HG03521 (cell line): ENCODE data around the gene ZEB1.
A peak's percentile ranks its signal among the peaks of the same experiment; 100 is the strongest.

Source experiments
- ATAC-seq: cut with Tn5 transposase; IDR thresholded peaks from one replicate; pipeline ENCODE4 v1.9.1; 2021; ENCODE audit warnings: mild to moderate bottlenecking, moderate library complexity; ENCODE audit not compliant: unreplicated experiment

ZEB1 gene

DNA sequence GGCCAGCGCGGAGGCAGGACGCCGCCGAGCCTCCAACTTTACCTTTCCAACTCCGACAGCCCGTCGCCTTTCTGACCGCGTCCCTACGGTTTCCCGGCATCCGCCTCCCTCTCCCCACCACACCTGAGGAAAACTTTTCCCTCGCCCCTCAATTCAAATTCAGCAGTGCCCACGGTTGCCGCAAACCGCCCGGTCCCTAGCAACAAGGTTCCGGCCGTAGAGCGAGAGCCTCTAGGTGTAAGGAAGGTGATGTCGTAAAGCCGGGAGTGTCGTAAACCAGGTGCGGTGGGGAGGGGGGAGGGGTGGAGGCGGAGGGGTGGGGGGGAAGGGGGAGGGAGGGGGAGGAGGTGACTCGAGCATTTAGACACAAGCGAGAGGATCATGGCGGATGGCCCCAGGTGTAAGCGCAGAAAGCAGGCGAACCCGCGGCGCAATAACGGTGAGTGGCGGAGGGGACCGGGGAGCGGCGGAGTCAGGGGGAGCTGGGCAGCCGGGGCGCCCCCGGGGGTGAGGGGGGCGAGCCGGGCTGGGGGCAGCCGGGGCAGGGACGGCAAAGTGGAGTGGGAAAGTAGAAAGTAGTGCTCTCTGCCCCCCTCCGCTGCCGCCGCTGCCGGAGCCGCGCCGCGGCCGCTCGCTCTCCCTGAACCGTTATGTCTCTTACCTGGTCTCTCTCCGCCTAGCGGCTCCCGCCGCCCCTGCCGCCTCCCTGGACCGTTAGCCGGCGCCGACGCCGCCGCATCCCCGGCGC, at the start of gene ZEB1:
Gene ZEB1 (plus strand): TSS at position 363 of the 748 bp plus-strand sequence. CDS start 19 bp downstream, at position 382.
- ATAC-seq = peak; percentile 29

DNA sequence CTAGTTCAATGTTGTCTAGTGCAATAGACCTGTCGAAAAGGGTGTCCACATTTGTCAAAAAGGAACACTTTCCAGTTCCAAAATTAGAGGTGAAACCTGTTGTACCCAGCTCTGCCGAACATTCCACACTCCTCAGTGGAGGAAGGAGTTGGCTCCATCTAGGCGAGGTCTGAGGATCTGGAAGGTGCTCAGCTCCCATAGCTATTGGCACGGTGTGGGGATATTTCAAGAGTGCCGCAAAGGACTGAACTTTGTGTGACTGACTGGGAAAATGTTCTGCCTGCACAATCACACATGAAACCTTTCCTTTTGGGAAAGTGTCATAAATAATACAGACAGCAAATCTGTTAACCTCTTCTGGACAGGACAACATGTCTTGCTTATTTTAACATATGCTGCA, 48.1 kb upstream of the ZEB1 start:
- no peak for ATAC-seq

DNA sequence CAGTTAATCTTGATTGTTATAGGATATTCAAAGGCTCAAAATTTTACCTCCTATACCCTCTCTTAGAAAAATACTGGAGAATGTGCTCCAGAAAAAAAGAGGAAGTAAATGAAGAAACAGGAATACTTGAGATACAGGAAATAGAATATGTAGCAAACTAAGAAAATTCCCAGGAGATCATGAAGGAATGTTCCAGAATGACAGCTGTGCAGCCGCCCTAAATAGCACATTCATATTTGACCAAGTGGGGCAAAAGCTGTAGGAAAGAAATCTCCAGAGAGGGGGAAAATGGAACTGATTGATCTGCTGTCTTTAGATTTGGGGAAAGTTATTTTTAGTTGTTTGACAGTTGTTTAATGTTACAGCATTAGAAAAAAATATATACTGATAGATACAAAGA, 46.2 kb upstream of the ZEB1 start:
- no peak for ATAC-seq

DNA sequence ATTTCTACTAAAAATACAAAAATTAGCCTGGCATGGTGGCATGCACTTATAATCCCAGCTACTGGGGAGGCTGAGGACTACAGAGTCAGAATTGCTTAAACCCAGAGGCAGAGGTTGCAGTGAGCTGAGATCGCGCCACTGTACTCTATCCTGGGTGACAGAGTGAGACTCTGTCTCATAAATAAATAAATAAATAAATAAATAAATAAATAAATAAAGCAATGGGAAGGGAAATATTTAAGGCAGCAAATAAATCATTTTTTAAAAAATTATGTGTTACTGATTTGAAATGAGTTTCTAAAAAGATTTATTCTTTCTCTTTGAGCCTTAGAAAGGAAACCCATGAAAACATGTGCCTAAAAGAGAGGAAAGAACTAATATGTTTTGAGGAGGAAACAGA, 45.2 kb upstream of the ZEB1 start:
- ATAC-seq = no peak

DNA sequence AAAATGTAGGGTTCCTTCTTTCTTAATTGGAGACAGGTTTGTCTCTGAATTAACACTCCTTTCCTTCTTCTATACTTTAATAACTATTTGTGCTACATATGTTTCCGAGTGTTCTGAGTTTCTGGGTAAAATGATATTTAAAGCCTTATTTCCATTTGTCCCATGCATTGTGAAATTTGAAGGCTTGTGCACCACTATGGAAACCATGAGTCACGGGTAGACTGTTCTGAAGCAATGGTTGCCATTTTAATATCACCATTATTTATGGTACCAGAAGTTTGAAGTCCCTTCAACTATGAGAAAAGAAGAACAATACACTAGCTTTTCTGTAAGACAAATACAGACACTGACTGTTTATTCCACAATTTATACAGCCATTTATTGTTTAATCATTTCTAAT, 44.7 kb upstream of the ZEB1 start:
- no peak for ATAC-seq

DNA sequence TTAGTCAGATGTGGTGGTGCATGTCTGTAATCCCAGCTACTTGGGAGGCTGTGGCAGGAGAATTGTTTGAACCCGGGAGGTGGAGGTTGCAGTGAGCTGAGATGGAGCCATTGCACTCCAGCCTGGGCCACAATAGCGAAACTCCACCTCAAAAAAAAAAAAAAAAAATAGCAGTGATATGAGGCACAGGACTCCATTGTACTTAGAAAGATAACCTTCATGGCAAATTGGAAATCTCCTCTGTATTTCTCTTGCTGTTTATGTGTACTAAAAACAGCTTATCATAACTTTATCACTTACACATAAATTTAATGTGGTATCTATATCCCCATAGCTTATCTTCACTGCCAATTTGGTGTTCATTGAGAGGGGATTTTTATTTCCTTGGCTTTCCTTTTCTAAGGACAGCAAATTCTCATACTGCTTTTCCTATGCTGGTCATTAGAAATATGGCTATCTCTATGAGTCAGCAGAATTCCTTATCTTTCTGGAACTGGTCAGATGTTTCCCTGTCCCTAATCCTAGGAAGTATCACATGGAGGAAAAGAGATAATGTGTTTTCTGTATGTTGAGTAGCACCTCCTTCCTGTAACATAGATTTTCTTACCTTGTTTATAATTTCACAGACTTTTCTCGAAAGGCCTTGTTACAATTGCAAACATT, 40.6 kb upstream of the ZEB1 start:
- no peak for ATAC-seq

DNA sequence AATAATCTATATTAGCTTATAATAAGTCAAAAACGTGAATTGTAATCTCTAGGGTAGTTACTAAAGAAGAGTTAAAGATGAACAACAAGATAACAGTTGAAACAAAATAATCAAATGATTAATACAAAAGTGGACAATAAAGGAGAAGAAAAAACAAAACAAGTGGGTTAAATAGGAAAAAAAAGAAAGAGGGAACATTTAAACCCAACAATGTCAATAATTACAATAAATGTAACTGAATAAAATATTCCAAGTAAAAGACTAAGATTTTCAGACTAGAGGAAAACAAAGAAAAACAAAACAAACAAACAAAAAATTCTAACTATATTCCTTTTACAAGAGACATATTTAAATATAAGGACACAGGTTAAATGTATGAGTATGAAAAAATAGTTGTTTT, 38.0 kb upstream of the ZEB1 start:
- ATAC-seq = no peak

DNA sequence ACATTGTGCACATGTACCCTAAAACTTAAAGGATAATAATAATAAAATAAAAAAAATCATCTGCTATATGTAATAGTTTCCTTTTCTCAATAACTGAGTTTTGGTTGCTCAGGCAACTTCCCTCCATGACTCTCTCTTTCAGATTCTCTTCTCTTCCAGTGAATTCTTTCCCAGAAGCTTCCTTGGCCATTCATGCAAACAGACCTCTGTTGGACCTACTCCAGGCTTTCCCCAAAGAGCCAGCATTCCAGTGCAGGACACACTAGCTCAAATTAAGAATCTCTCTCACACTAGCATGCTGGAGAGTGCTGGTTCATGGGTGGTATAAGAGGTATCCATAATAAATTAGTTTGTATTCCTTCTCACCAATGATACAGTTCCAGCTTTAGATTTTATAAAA, 31.0 kb upstream of the ZEB1 start:
- no peak for ATAC-seq

DNA sequence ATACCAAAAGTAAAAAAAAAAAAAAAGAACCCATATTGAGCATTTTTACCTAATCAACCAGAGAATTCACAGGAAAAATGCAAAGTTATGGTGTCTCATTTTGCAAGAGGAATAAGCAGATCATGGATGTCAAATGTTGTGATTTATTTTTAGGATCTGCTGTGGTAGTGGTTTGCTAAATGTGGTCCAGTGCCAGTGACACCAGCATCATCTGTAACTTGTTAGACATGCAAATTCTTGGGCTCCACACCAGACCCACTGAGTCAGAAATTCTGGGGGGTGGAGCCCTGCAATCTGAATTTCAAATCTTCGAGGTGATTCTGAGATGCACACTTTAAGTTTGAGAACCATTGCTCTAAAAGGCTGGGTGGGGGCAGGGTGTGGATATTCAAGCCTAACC, 30.1 kb upstream of the ZEB1 start:
- no peak for ATAC-seq

DNA sequence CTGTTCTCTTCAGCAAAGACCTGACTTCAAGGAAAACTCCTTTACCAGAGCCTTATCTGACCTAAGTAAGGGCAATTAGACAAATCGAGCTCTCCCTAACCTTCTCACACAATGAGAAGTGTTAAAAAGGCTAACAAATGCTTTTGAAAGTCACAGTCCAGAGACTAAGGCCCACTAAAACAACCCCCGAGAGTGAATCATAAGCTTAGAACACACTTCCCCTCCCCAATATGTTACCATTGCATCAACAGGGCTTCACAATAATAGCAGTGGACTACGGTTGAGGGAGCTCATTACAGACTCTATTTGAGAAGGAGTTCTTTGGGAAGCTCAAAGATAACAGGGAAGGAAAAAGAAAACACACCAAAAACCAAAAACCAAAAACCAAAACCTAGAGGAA, 28.6 kb upstream of the ZEB1 start:
- ATAC-seq = no peak

DNA sequence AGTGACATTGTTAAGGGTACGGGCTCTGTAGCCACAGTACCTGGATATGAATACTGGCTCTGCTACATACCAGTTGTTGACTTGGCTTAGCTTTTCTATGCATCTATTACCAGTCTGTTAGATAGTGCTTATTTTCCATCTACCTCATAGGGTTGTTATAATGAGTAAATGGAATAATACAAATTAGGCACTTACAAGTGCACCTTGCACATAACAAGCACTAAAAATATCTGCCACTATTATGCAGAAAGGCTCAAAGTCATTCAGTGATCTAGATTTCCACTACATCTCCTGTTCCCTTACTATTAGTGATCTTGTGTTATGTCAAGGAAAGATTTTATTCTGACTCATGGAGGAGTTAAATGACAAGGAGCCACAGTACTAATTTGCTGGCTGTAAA, 27.9 kb upstream of the ZEB1 start:
- ATAC-seq = no peak

DNA sequence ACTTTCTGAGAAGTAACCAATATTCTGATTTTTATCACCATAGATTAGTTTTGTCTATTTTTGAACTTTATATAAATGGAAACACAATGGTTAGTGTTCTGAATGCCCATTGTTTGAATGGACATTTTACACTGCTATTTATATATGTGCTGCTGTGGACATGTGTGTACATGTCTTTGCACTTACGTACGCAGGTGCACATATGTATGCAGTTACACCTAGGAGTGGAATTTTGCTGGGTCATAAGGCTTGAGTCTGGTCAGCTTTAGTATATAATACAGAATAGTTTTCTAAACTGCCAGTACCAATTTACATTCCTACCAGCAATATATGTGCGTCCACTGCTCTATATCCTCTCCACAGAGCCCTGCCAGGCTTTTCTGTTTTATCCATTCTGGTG, 24.5 kb upstream of the ZEB1 start:
- no peak for ATAC-seq

DNA sequence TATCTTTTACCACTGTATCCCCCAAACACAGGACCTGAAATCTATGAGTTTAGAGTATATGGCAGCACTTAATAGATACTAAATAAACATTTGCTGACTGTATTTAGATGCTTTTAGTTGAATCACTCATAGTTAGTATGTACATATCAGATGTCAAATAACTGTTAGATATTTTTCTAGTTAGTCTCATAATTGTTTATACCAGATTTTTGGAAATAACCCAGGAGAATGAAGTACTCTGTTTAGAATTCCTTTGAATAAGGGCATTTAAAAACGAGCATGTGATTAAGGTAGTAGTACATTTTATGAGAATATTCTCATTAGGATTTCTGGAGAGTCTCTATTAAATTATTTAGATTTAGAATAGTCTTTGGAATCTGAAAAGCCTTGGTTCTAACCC, 22.3 kb upstream of the ZEB1 start:
- ATAC-seq = no peak

DNA sequence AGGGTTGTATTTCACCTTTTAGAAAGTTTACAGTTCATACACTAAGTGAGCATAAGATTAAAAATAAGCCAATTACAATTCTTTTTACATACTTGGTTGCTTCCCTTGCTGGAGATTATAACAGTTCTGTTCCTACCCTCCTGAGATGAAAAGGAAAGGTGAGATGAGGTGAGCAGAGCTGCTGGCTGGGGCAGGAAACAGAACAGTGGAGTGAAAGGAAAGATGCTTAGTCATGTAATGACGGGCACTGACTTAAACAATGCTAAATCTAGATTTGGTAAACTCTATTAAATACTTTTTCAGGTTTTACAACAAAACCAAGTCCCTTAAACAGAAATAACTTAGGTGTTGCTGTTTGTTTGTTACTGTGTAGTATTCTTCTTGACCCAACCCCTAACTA, 19.9 kb upstream of the ZEB1 start:
- ATAC-seq = no peak

DNA sequence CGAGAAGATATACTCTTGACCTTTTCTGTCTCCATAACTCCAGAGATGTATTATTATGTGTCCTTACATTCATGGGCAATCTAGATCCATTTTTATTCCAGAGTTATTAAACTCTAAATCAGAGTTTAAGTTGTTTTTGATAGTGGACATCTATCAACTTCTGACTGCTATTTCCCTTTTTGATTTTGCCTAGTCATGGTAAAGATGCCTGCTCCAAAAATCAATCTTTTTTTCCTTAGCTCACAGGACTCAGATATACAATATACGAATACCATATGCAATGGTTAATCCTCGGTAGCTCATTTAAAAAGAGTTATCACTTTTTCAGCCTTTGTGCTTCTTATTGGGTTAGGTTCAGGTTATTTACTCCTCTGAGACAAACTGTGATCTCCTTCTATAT, 15.8 kb upstream of the ZEB1 start:
- ATAC-seq = no peak

DNA sequence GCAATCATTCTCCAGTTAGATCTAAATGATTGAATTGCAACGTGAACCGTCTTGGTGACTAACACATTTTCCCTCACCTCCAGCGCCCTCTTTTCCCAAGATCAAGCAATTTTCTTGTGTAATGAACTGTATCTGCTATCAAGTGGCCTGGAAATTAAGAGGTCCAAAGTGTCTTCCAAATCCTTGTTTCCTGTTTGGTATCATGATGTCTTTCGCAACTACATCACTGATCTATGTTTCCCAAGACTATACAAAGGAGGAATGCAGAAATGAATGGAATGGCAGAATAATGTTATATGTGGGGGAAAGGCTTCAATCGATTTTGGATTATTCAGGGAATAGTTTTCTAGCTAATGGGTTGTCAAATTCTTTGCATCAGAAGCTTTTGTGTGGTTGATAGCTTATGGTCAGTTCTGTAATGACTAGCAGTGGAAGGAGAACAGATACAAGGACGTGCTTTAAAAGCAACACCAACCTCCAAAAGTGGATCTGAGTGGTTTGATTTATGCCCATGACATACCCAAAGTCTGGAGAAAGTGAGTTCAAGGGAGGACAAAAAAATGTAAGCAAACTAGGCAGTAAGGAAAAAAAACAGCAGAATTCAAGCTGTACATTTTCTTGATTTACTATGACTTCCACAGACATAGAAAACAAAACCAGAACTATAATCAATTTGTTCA, 14.6 kb upstream of the ZEB1 start:
- ATAC-seq = no peak

DNA sequence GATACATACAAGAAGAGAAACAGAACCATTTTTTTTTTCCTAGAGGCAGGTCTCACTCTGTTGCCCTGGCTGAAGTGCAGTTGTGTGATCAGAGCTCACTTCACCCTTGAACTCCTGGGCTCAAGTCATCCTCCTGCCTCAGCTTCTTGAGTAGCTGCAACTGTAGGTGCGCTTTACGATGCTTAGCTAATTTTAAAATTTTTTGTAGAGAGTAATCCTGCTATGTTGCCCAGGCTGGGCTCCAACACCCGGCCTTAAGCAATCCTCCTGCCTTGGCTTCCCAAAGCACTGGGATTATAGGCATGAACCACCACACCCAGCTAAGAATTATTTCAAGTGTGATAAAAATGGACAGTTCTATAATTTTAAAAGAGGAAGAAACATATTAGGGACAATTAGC, 5.6 kb upstream of the ZEB1 start:
- no peak for ATAC-seq

DNA sequence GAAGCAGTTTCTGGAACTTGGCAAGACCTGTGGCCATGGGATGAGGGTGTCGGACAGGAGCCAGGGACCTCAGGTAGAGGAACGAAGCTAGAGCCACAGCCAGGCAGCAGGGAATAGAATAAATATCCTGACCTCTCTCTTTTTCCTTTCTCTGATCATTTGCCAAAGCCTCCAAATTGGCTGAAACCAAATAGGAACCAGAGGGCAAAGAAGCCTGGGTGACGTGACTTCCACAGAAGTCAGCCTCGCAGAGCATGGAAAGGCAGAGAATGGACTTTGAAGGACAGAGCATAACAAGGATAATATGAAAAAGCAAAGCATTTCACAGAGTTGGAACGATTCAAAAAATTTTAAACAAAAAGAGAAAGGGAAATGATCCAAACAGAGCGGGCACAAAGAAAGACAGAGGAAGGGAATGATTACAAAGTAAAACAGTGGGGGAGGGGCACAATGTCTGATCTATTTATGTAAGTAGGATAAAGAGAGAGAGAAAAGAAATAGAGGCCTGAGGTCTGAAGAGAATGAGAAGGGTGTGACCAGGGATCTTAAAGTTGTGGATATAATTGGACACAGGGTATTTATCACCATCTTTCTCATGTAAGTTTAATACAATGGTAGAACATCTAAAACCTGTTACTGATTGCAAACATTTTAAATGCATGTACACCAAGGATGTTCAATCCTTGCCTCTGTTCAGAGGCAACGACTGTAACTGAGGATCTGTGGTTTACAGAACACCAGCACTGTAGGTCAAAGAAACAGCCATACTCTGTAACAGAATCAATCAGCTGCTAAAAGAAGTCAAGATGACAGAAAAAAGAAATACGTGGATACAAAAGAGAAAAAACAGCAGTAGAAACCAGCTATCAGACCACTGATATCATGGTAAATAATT, 4.5 kb upstream of the ZEB1 start:
- ATAC-seq = no peak

DNA sequence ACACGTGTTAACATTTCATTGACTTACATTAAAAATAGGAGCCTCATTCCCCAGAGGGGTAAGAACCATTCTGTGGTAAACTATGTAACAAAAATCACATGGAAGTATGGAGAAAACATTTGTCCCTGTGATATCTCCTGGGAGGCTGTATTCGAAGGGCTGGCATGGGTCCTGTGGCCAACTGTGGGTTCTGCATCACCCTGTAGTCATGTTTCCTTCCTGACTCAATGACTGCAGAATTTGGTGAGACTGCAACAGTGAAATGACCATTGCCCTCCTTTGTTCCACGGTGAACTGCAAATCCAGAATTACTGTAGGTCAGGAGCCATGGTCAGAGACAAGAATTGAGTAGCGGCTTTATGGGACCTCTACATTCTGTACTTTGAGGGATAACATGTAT, 3.6 kb upstream of the ZEB1 start:
- ATAC-seq = no peak

DNA sequence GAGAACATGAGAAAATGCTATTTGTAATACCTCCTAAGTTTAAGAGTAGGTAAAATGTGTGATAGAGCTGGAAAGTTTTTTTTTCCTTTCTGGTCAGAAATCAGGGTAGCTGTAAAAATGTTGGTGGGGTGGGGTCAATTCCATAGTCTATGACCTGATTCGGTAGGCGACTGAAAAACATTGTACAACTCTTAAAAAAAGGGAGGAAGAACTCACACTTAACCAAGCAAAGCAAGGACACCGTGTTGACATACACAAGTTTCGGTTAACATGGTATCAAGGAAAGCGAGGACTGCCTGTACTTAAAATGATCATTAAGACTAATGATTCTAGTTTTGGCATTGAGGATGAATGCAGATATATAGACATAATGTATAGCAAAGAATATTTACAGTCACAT, 1.8 kb upstream of the ZEB1 start:
- ATAC-seq = no peak

DNA sequence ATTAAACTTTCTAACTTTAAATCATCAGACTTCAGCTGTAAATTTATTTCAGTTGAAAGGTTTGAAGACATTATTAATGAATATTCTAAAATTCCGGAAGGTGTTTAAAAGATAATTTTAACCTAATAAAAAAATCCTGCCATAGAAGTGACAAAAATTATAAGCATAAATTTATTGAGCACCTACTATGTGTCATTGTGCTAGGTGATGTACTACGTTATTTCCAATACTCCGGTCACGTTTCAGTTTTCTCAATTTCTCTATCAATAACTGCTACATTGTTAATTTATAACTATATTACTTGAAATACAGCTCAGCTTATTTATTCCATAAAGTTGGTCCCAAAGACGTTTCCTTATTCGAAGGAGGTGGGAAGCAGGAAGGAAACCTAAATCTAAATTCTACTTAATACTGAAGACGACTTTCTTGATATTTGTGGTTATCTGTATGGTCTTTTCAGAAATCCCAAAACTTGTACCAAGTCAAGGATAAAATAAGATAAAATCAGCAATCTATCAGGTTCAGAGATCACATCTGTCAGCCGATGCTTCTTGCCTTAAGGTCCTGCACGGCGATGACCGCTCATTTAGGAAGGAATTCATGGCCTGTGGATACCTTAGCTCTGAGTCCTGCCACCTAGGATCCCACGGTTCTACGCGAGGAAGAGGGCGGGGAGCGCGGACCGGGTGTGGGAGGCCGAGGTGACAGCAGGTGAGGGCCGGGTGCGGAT, 1.2 kb upstream of the ZEB1 start:
- ATAC-seq = no peak
